ENCODE measurements around the gene ZNF844.
A peak's percentile ranks its signal among the peaks of the same experiment; 100 is the strongest.
"Not testable (repeated sequence)": the region's sequence is repeated elsewhere in the genome, so short reads cannot be mapped to it uniquely, and the experiment has no call there.

The ZNF844 gene

GRCh38 chr19:12043752-12044422 is 20.6 kb upstream of the ZNF844 start:
- Histone ChIP-seq H3K9ac (ENCODE audit: insufficient read length) (no peak overlapping the region), H3K9me3 (ENCODE audit: low read depth, low read length) (peaks cover 6% of the 10 kb centered on the region; the same call in 1 of the 2 replicates), H3K4me3 (no peak overlapping the region), H3K36me3 (ENCODE audit: insufficient read depth, low read length) (no peaks in the 10 kb centered on the region), H3K27ac (no peak overlapping the region)
- DNase-seq (ENCODE audit: low read depth, low spot score): no peak
- no peak for TF ChIP-seq FOXP2 (optimal IDR thresholded peaks at IDR 0.05; ENCODE audit: control extremely low read depth, extremely low read length, insufficient read depth)
- TF ChIP-seq EZH2 (IDR thresholded peaks at IDR 0.05): no peak
- no peak for TF ChIP-seq POLR2AphosphoS5 (IDR thresholded peaks at IDR 0.05; ENCODE audit: borderline replicate concordance, low read depth, low read length)

GRCh38 chr19:12047868-12048267 is 16.7 kb upstream of the ZNF844 start:
- H3K27ac ChIP-seq: no peak overlapping the region
- H3K9me3 ChIP-seq (ENCODE audit: low read depth, low read length): peaks cover 6% of the 10 kb centered on the region; the same call in 1 of the 2 replicates
- no peaks in the 10 kb centered on the region for H3K36me3 ChIP-seq (ENCODE audit: insufficient read depth, low read length)
- TF ChIP-seq EZH2 (IDR thresholded peaks at IDR 0.05): no peak
- no peak for TF ChIP-seq POLR2AphosphoS5 (IDR thresholded peaks at IDR 0.05; ENCODE audit: borderline replicate concordance, low read depth, low read length)
- TF ChIP-seq FOXP2 (optimal IDR thresholded peaks at IDR 0.05; ENCODE audit: control extremely low read depth, extremely low read length, insufficient read depth): no peak
- no peak overlapping the region for H3K9ac ChIP-seq (ENCODE audit: insufficient read length)
- DNase-seq (ENCODE audit: low read depth, low spot score): no peak
- H3K4me3 ChIP-seq: no peak overlapping the region

- Histone ChIP-seq H3K9ac (ENCODE audit: insufficient read length) (peak overlapping the region; percentile 30), H3K9me3 (ENCODE audit: low read depth, low read length) (no peaks in the 10 kb centered on the region), H3K4me3 (peak overlapping the region; percentile 77), H3K36me3 (ENCODE audit: insufficient read depth, low read length) (no peaks in the 10 kb centered on the region), H3K27ac (no peak overlapping the region)
- no peak for TF ChIP-seq POLR2AphosphoS5 (IDR thresholded peaks at IDR 0.05; ENCODE audit: borderline replicate concordance, low read depth, low read length)
- no peak for TF ChIP-seq FOXP2 (optimal IDR thresholded peaks at IDR 0.05; ENCODE audit: control extremely low read depth, extremely low read length, insufficient read depth)
- TF ChIP-seq EZH2 (IDR thresholded peaks at IDR 0.05): no peak
- no peak for DNase-seq (ENCODE audit: low read depth, low spot score)
Measured at GRCh38 chr19:12052091-12052496, 12.4 kb upstream of the ZNF844 start.

GRCh38 chr19:12052497-12053169 is 11.9 kb upstream of the ZNF844 start, which contains the start of gene ZNF878:
Gene ZNF878, minus strand, starts transcription at chr19:12052961. Its CDS starts 160 bp downstream, at chr19:12052801.
- TF ChIP-seq POLR2AphosphoS5 (IDR thresholded peaks at IDR 0.05; ENCODE audit: borderline replicate concordance, low read depth, low read length) (peak; percentile 96), FOXP2 (optimal IDR thresholded peaks at IDR 0.05; ENCODE audit: control extremely low read depth, extremely low read length, insufficient read depth) (no peak)
- H3K9ac ChIP-seq (ENCODE audit: insufficient read length): peak within 1 kb of the TSS; percentile 30
- peak; percentile 12 for DNase-seq (ENCODE audit: low read depth, low spot score)

GRCh38 chr19:12055784-12056183 is 8.7 kb upstream of the ZNF844 start:
- no peak for DNase-seq (ENCODE audit: low read depth, low spot score)
- no peak overlapping the region for H3K27ac ChIP-seq
- H3K9ac ChIP-seq (ENCODE audit: insufficient read length): no peak overlapping the region
- no peaks in the 10 kb centered on the region for H3K36me3 ChIP-seq (ENCODE audit: insufficient read depth, low read length)
- no peak overlapping the region for H3K4me3 ChIP-seq
- no peaks in the 10 kb centered on the region for H3K9me3 ChIP-seq (ENCODE audit: low read depth, low read length)
- TF ChIP-seq FOXP2 (optimal IDR thresholded peaks at IDR 0.05; ENCODE audit: control extremely low read depth, extremely low read length, insufficient read depth) (no peak), EZH2 (IDR thresholded peaks at IDR 0.05) (no peak), POLR2AphosphoS5 (IDR thresholded peaks at IDR 0.05; ENCODE audit: borderline replicate concordance, low read depth, low read length) (no peak)

More at GRCh38 chr19:12052497-12053169, 11.9 kb upstream of the ZNF844 start, which contains the start of gene ZNF878:
- H3K27ac ChIP-seq: no peak within 1 kb of the TSS
- peak within 1 kb of the TSS; percentile 77 for H3K4me3 ChIP-seq
- H3K9me3 ChIP-seq (ENCODE audit: low read depth, low read length): no peaks in the 10 kb centered on the region
- H3K36me3 ChIP-seq (ENCODE audit: insufficient read depth, low read length): no peaks in the 10 kb centered on the region

GRCh38 chr19:12075538-12076139 is 11.1 kb downstream of the ZNF844 start:
- no peak overlapping the region for H3K9ac ChIP-seq (ENCODE audit: insufficient read length)
- no peaks in the 10 kb centered on the region for H3K36me3 ChIP-seq (ENCODE audit: insufficient read depth, low read length)
- H3K9me3 ChIP-seq (ENCODE audit: low read depth, low read length): no peaks in the 10 kb centered on the region

GRCh38 chr19:12076331-12076730 is 11.8 kb downstream of the ZNF844 start:
- not testable (repeated sequence) for H3K36me3 ChIP-seq (ENCODE audit: insufficient read depth, low read length); DNase-seq (ENCODE audit: low read depth, low spot score); H3K4me3 ChIP-seq; H3K9me3 ChIP-seq (ENCODE audit: low read depth, low read length); H3K9ac ChIP-seq (ENCODE audit: insufficient read length); H3K27ac ChIP-seq

More at GRCh38 chr19:12075538-12076139, 11.1 kb downstream of the ZNF844 start:
- DNase-seq (ENCODE audit: low read depth, low spot score): no peak
- H3K4me3 ChIP-seq: no peak overlapping the region
- no peak overlapping the region for H3K27ac ChIP-seq
- TF ChIP-seq POLR2AphosphoS5 (IDR thresholded peaks at IDR 0.05; ENCODE audit: borderline replicate concordance, low read depth, low read length) (no peak), EZH2 (IDR thresholded peaks at IDR 0.05) (no peak), FOXP2 (optimal IDR thresholded peaks at IDR 0.05; ENCODE audit: control extremely low read depth, extremely low read length, insufficient read depth) (no peak)

GRCh38 chr19:12077375-12077774 is 12.8 kb downstream of the ZNF844 start:
- Histone ChIP-seq H3K4me3 (no peak overlapping the region), H3K9me3 (ENCODE audit: low read depth, low read length) (no peaks in the 10 kb centered on the region), H3K9ac (ENCODE audit: insufficient read length) (no peak overlapping the region), H3K36me3 (ENCODE audit: insufficient read depth, low read length) (no peaks in the 10 kb centered on the region), H3K27ac (no peak overlapping the region)
- DNase-seq (ENCODE audit: low read depth, low spot score): no peak
- TF ChIP-seq POLR2AphosphoS5 (IDR thresholded peaks at IDR 0.05; ENCODE audit: borderline replicate concordance, low read depth, low read length): no peak
- TF ChIP-seq FOXP2 (optimal IDR thresholded peaks at IDR 0.05; ENCODE audit: control extremely low read depth, extremely low read length, insufficient read depth): no peak

GRCh38 chr19:12083336-12083735 is 18.8 kb downstream of the ZNF844 start:
- H3K36me3 ChIP-seq (ENCODE audit: insufficient read depth, low read length); H3K9ac ChIP-seq (ENCODE audit: insufficient read length); H3K27ac ChIP-seq; H3K9me3 ChIP-seq (ENCODE audit: low read depth, low read length); DNase-seq (ENCODE audit: low read depth, low spot score); H3K4me3 ChIP-seq: not testable (repeated sequence)
